ENCODE measurements around the gene HOXB3.
A peak's percentile ranks its signal among the peaks of the same experiment; 100 is the strongest.

Gene HOXB3

DNA sequence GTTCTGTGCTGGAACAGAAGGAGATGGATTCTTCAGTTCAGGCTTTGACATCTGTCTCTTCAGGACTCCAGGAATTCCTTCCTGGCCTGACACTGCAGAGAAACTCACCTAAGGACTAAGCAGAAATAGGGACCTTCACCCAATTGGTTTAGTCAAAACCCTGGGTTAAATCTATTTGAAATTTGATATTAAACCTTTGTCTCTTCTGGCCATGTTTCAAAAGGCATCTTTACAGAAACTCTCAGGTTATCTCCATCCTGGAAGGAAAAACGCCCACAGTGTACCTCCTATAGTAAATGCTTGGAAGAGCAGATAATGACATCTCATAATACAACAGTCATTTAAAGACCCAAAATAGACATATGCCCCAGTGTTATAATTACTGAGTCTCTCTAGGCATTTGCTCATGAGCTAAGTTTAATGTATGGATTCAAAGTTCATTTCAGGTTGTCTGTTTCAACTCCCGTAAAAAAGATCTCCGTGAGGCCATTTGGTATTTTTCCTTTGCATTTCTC, 6.3 kb downstream of the HOXB3 start:
- no peak for DNase-seq

DNA sequence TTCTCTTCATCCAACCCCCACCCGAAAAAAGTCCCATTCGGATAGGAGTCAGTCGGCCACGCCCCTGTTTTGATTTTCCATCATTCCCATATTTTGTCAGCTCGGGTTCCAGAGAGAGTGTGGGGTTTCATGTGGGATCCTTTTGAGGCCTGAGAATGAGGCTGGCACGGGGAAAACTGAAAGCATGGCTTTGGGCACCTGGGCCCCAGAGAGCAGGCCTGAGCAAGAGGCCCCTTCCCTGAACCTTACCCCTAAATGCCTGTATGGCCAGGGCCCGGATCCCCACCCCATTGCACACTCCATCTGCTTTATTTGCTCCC, 7.3 kb downstream of the HOXB3 start:
- DNase-seq: no peak

DNA sequence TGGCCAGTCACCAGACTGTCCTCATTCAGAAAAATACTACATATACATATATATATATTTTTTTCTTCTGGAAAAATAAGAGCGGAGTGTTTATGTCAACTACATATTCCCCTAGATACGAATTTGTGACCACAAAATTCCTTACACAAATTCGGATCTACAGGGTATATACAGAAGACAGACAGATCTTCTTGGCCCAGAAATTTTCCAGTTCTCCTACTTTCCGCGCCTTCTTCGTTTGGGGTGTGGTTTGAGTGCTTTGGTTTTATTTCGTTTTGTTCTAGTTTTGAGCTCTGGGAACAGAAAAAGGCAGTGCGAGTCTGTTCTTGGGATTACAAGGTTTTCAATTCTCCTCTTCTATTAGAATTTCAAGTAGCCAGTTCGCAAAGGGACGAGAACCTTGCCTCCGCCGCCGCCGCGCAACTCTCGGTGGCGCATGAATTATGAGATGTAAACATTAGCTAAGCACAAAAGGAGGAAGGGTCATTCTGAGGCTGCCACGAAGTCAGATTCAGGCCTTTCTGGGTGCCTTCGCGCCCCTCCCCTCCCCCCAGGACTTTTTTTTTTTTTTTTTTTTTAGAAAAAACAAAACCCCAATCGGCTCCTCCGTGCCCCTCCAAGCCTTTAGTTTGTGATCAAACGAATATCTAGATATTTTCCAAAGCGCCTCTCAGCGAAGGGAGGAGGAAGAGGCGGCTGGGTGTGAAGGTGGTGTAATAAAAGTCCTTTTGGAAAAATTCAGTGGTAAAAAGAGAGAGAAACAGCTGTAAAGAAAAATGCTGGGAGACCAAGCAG, 10.1 kb downstream of the HOXB3 start:
- no peak for DNase-seq

DNA sequence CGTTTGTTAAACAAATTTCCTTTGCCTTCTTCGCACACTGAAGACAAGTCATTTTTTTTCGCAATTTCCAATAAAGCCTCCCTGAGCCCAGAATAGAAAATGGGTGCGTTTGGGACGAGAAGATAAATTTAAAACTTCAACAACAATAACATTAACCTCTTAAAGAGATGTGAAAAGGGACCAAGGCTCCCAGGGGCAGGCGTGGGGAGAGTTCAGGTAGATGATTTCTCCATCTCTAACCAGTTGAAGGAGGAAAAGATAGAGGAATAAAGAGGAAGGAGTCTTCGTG, 10.6 kb downstream of the HOXB3 start:
- DNase-seq: no peak

DNA sequence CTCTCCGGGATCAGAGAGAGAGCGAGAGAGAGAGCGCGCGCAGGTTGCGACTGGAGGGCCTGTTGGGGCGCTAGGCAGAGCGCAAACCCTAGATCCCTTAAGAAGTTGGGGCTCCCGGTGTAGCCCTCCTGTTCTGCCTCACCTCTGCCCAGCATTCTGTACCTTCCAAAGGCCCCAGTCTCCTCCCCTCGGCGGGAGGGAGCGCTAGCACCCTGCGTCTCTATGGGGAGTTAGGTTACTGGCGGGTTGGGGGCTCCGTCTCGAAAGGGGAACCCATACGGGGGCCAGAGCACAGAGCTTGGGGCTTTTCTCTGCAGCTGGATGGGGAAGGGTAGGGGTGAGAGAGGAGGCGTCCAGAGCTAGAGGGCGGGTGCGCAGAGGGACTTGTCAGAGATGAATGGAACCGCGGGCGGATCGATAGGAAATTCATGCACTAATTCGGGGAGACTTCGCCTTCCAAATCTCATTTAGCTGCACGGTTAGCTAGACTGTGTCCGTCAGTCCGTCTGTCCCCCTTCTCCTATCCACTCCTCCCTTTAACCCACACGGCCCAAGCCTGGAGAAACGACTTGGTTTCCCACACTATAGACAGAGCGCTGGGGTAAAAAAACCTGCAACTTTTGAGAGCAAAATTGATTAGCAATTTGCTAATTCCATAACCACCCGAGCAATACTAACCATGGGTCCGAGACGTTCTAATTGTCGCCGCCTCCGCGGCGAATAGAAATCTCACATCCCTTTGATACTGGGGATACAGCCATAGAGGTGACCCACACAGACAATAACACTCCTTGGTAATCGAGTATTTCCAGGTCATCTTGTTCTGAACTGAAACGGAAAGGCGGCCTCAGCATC, 11.2 kb downstream of the HOXB3 start:
- DNase-seq: peak; percentile 32

DNA sequence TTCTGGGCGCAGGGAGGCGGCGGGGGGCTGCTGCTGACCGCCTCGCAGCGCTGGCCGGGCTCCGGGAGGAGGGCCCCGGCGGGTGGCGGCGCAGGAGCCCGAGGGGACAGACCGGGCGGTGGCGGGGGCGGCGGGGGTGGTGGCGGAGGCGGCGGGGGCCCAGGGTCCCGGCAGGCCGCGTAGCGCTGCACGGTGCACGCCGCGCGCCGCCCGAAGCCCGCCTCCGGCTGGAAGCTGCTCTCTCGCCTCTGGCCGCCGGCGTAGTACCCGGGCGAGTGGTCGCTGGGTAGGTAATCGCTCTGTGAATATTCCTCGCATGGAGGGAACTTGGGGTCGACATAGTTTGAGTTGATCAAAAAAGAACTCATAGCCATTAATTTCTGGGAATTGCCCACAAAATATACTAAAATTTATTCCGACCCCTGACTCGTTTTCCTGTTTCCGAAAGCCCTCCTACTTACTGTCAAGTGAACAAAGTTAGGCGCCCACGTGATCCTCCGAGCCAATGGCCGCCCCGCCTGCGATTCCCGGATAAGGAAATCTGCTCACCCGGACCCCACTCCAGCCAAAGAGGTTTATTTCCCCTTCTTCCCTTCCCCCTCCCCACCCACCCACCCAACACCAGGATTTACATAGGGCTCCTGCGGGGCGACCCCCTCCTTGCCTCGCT, 12.0 kb downstream of the HOXB3 start, which contains the start of gene HOXB4:
Gene HOXB4, minus strand, starts transcription at position 405 of the 670 bp plus-strand sequence. Its CDS starts 31 bp downstream, at position 374.
- DNase-seq: peak; percentile 69

DNA sequence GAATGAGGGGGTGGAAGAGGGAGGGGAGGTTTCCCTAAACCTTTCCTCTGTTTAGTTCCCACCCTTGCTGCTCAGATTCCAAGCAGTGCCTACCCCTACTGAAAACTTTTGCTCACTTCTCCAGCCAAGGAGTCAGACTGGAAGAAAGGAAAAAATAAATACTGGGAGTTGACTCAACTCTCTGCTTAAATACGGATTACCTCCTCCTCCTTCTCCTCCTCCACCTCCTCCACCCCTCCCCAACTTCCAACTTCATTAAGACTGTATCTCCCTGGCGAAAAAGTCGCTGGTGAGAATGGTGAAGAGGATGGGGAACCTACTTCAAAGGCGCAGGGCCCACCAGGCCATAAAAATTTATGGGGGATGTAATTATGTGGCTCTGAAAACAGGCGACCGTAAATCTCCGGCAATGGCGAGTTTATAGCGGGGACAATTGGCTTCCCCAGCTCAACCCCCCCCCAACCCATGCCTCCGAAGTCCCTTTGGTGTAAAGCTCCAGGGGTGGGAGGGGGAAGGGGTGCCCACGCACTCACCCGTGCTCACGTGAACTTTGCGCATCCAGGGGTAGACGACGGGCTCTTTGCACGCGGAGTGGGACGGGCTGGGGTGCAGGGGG, 12.6 kb downstream of the HOXB3 start:
- no peak for DNase-seq

DNA sequence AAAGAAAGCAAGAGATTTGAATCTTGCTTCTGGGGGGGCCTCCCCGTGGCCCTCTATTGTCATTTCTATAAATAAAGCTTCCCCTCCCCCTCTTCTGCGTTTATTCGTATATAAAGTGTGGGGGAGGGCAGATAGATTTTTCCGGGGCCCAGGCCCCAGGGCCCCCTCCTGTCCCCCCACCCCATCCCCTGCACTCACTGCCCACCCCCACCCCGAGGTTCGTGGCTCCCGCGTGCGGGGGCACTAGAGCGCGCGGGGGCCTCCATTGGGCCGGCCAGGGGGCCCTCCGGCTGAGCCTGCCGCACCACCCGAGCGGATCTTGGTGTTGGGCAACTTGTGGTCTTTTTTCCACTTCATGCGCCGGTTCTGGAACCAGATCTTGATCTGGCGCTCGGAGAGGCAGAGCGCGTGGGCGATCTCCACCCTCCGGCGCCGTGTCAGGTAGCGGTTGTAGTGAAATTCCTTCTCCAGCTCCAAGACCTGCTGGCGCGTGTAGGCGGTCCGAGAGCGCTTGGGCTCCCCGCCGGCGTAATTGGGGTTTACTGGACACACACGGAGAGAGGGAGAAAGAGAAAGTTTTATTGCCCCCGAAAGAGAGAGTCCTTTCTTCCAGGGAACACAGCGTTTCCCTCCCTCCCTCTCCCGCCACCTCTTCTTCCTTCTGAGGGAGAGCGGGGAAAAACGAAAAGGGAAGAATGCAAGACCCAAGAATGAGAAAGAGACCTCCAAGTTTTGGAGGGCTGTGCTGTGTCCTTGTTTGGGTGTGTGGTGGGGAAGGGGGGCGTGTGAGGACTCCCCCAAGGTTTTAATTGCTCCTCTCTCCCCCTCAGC, 13.3 kb downstream of the HOXB3 start:
- no peak for DNase-seq

DNA sequence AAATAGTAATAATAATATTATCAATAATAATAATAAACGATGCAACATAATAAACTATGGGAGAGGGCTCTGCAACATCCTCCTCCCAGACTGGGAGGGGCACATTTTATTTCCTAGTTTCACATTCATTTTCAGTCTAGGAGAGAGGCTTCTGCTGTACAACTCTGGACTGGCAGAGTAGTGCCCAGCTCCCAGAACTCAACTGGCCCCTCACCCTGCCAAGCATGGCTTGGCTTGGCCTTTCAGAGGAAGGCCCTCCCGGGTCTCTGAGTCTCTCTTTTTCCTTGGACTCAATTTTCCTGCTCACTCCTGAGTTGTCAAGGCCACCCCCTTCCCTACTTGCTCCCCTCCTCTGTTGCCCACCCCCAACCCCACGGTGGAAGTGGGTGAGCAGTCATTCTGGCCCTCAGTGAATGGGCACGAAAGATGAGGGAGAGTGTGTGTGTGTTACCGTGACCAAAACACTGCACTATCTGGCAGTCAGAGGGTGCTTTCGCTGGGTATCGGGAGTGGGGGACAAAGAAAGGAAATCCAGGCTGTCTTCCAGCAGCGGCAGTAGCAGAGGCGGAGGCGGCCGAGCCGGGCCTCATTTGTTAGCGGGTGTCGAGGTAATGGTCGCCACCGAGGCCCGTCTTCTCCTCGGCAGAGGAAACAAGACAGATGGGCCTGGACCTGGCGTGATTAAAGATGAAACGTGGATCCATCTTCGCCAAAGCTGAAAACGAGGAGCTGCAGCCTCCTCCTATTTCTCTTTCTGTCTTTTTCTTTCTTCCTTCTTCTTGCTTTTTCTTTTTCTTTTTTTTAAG, 14.2 kb downstream of the HOXB3 start:
- no peak for DNase-seq

DNA sequence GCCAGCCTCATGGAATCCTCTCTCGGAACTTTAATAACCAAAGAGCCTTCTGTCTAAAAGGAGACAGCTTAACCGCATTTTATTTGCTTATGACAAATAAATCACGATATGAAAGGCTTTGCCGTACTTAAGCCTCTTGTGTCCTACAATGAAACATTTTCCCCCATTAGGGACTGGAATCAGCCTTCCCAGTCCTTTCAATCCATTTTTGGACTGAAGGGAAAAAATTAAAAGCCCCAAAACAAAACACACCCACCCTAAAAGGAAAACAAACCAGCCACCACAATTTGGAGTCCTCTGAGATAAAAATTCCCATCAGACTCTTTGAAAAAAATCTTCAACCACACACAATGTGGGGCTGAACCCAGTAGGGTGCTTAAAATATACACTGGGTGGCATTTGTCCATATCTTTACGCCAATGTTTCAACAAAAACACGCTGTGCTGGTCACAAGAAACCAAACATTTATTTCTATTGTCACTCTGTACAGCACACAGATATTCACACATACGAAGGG, 14.9 kb downstream of the HOXB3 start:
- no peak for DNase-seq

DNA sequence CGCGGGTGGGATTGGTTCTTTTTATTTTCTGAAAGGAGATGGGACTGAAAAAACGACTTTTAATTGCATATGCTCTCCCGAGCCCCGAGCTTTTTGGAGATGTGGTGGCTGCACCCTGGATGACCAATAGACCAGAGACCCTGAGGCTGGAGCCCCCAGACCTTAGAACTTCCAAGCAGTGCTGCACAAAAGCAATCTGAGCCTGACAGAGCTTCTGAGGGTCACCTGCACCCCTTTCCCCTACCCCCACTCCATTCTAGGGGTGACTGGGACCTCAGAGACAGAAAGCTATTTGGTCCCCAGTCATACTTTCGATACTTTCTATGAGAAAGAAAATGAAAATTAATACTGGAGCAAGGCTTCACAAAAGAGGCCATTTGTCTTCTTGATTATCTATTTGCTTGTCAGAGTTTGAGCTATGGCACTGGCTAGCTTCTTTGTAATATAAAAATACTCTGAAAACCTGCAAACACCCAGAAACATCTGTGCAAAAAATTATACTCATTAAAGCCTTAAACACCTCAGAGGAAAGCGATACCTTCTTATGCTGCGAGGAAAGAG, 15.5 kb downstream of the HOXB3 start:
- DNase-seq: no peak

DNA sequence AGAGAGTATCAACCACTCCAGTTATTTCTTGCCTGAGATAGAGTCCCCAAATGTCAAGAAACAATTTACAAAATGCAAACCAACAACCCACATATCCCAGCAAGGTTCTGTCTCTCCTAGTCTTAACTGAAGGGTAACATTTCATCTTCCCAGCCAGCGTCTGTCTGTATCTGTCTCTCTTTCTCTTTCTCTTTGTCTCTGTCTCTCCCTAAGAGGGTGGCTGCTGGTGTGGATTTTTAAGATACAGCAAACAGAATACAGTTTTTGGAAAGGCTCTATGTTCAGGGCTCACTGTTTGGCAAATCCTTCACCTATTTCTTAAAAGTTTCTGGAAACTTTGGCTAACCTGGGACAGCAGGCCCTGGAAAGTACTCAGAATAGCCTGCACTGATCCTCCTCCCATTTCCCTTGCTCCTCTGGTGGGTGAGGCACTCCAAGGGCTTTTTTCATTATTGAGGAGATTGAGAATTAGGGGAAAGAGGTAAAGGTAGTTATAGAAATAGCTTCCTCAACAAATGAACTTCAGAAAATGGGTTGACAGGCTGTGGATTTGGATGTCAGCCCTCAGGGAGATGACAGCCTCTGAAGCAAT, 18.1 kb downstream of the HOXB3 start:
- DNase-seq: no peak

DNA sequence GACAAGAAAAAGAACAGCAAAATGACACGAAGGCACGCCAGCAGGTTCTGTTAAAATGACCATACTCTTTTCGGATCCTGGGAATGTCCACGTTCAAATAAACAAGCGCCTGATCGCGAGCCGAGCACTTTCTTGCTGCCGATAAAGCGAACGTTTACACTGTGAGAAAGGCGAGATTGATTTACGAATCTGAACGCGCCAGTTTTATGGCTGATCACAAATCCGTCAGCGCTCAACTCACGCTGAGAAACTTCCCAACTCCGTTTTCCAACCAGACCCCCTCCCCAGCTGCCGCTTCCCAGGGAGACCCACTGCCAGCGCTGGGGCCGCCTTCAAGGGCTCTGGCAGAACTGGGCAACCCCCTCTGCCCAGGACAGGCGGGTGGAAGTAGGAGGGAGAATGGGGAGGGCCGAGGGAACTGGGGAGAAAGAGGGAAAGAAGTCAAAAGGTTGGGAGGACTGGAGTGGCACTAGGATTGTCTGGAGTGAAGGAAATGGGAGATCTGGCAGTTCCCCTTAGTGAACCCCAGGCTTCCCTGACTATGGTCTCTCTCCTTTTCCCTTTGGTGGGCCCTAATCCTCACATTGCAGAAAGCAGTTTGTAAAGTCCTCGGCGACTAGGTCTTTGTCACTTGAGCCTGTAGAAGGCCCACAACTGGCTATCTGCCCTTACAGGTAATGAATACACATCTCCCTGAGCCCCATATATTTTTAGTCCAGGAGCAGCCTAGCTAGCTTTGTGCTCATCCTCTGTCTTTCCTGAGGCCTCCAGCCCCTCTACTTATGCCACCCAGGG, 18.8 kb downstream of the HOXB3 start:
- no peak for DNase-seq

DNA sequence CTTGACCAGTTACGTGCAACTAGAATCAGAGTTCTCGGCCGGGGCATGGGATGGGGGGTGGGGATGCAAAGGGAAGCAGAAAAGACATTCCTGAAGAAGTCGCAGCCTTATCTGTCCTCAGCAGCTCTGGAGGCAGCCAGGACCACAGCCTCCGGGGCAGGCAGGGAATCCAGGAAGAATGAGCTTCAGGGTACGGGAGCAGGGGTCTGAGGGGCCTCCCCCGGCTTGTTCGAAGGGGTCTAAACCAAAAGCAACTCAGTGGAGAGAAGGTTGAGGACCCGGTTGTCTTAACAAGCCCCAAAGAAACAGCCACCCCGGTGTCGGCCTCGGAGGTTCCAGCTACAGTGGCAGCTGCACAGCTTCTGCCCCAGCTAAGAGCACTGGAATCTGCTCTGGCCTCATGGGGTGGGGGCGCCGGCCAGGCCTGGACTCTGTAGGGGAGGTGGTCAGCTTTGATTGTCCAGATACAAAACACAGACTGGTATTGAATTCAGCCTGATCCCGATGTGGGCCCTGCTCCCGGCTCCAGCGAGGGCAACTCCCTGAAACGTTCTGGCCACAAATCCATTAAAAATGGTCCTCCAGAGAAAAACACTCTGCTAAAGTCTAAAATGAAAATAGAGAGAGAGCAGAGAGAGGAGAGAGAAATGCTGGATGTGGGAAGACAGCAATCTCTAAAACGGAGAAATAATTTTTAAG, 19.6 kb downstream of the HOXB3 start:
- no peak for DNase-seq

DNA sequence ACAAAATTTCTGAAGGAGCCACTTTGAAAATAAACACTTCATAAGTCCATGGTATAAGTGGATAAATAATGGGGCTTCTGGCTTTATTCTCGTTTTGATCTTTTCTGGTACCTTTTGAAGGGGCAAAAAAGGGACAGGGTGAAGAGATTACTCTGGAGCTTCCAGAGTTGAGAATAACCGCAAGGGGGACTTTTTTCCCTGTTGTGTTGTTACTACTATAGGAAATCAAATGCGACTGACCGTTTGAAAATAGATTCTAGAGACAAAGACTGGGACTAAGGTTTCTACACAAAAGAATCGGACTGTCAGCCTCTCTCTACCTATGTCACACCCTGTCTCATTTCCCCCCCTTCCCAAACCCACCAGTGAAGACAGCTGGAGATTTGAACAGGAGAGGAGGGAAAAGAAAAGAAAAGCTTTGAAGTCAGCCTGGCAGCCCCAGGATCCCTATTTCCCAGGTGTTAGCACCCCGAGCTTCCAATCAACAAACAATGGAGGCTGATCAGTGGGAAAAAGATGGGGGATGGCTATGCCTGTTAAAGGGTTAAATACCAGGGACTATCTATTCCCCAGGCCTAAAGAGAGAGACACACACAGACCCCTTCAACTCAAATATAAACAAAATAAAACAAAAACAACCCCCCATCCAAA, 20.2 kb downstream of the HOXB3 start:
- no peak for DNase-seq

DNA sequence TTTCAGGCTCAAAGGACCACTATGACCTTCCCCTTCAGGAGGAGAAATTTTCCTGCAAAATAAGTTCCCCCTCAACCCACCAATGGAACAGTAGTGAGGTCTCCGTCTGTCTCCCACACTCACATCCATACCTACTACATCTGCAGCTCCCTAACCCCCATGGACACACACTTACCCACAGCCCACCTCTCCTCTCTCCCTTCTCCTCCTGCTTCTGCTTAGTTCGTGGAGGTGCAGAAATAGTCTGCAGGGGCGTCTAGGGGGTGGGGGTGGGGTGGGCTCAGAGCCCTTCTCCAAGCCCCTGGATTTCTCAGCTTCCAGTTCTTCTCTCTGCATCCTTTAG, 20.8 kb downstream of the HOXB3 start:
- DNase-seq: no peak

DNA sequence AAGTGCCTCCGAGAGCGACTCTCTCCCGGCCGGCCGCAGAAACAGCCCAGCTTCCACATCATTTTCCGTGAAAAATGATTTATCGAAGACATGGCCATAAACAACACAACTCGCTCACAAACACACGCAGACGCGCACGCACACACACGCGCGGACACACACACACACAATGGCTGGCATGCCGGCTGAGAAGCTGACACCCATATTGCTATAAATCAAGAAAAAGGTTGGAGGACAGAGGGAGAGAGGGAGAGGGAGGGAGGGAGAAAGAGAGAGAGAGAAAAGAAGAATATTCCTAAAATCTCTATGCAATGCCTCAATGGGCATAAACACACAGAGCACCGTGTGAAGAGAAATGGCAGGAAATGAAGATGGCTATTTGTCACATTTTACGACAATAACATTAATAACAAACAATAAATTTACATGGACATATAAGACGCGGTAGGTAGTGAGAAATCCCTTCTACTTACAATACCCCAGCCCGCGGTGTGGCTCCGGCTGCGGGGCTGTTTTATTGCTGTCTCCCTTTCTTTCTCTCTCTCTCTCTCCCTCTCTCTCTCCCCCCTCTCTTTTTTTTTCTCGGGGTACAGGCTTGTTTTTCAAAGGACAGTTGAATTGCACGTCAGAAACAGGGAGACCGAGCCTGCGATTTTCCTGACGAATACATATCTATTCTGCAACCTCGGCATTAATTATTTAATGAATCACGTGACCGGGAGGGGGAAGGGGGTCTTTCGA, 21.4 kb downstream of the HOXB3 start:
- no peak for DNase-seq
